Neural cell (in vitro differentiated cells): Measurements from ENCODE around the gene KYNU. TPM values are rescaled to one million over a fixed set of nuclear protein-coding genes. Genes with fewer than 3 reads are reported as not detected.

ENCODE experiments used
- H2AFZ ChIP-seq: fragments of 200-600, 300-800 bp; sonication (generic), shearing (Covaris generic); 2 replicates; pipeline ENCODE4 v1.6.0; 2014; ENCODE audit warnings: low read depth, mild to moderate bottlenecking, antibody characterized with exemption, low read length, moderate library complexity
- H3F3A ChIP-seq: fragments of 200-600 bp; shearing (Covaris generic); 2 replicates; pipeline ENCODE4 v1.6.1; 2016; ENCODE audit warnings: mild to moderate bottlenecking, moderate library complexity, mixed read lengths, antibody characterized with exemption, low read length; ENCODE audit not compliant: insufficient read depth, poor library complexity, severe bottlenecking
- H3K27ac ChIP-seq: fragments of 200-600, 300-800 bp; sonication (generic), shearing (Covaris generic); 2 replicates; pipeline ENCODE4 v1.5.1; 2014; ENCODE audit warnings: mild to moderate bottlenecking, low read length, moderate library complexity
- H3K27me3 ChIP-seq: fragments of 300-800, 200-600 bp; sonication (generic), shearing (Covaris generic); 2 replicates; pipeline ENCODE4 v1.6.0; 2014; ENCODE audit warnings: mild to moderate bottlenecking, low read depth, low read length, moderate library complexity; ENCODE audit not compliant: insufficient read depth
- H3K36me3 ChIP-seq: fragments of 300-800, 200-600 bp; sonication (generic), shearing (Covaris generic); 2 replicates; pipeline ENCODE4 v1.5.1; 2014; ENCODE audit warnings: mild to moderate bottlenecking, antibody characterized with exemption, low read length, moderate library complexity; ENCODE audit not compliant: insufficient read depth
- H3K4me2 ChIP-seq: fragments of 300-800, 200-600 bp; sonication (generic), shearing (Covaris generic); 2 replicates; pipeline ENCODE4 v1.6.0; 2014; ENCODE audit warnings: mild to moderate bottlenecking, low read length
- H3K4me3 ChIP-seq: fragments of 300-800, 200-600 bp; sonication (generic), shearing (Covaris generic); 2 replicates; pipeline ENCODE4 v1.5.1; 2014; ENCODE audit warnings: mild to moderate bottlenecking, low read length, moderate library complexity
- H3K79me2 ChIP-seq: fragments of 200-600 bp; shearing (Covaris generic); replicated peaks from 2 replicates; pipeline ENCODE4 v1.6.0; 2014; ENCODE audit warnings: mild to moderate bottlenecking, low read length, moderate library complexity; ENCODE audit not compliant: insufficient read depth
- H3K9ac ChIP-seq: fragments of 300-800, 200-600 bp; sonication (generic), shearing (Covaris generic); 2 replicates; pipeline ENCODE4 v1.6.1; 2016; ENCODE audit warnings: mild to moderate bottlenecking, low read length, mixed read lengths
- H3K9me2 ChIP-seq: fragments of 200-600 bp; shearing (Covaris generic); 2 replicates; pipeline ENCODE4 v1.6.1; 2016; ENCODE audit warnings: mild to moderate bottlenecking, low read length, mixed read lengths; ENCODE audit not compliant: insufficient read depth
- H3K9me3 ChIP-seq: fragments of 200-600, 300-800 bp; sonication (generic), shearing (Covaris generic); 2 replicates; pipeline ENCODE4 v1.6.1; 2016; ENCODE audit warnings: mild to moderate bottlenecking, mixed run types, low read length, moderate library complexity, mixed read lengths
- H4K20me1 ChIP-seq: fragments of 200-600 bp; shearing (Covaris generic); 2 replicates; pipeline ENCODE4 v1.6.1; 2016; ENCODE audit warnings: mild to moderate bottlenecking, mixed run types; ENCODE audit not compliant: insufficient read depth
- EP300 ChIP-seq: fragments of 450-650 bp; conservative IDR thresholded peaks from 2 replicates; pipeline ENCODE4 v1.6.1; 2014; ENCODE audit warnings: antibody characterized with exemption, mild to moderate bottlenecking, moderate library complexity; ENCODE audit not compliant: poor library complexity, severe bottlenecking
- EZH2 ChIP-seq: fragments of 200-600, 300-800 bp; shearing (Covaris generic), sonication (generic); IDR thresholded peaks from 2 replicates; pipeline ENCODE4 v1.6.1; 2014; ENCODE audit warnings: antibody characterized with exemption, low read length, borderline replicate concordance, mild to moderate bottlenecking; ENCODE audit not compliant: insufficient read depth, poor library complexity, severe bottlenecking
- MXI1 ChIP-seq: fragments of 450-650 bp; conservative IDR thresholded peaks from 2 replicates; pipeline ENCODE4 v1.6.1; 2014; ENCODE audit warnings: antibody characterized with exemption, mild to moderate bottlenecking; ENCODE audit not compliant: poor library complexity, severe bottlenecking
- POLR2AphosphoS5 ChIP-seq: IDR thresholded peaks from 2 replicates; pipeline ENCODE4 v1.6.1; 2012
- RAD21 ChIP-seq: fragments of 450-650 bp; conservative IDR thresholded peaks from 2 replicates; pipeline ENCODE4 v1.6.1; 2014; ENCODE audit warnings: antibody characterized with exemption, mild to moderate bottlenecking, moderate library complexity
- REST ChIP-seq: IDR thresholded peaks from 2 replicates; pipeline ENCODE4 v1.6.1; 2012; ENCODE audit warnings: borderline replicate concordance
- SMC3 ChIP-seq: fragments of 450-650 bp; conservative IDR thresholded peaks from 2 replicates; pipeline ENCODE4 v1.6.1; 2014; ENCODE audit warnings: antibody characterized with exemption, mild to moderate bottlenecking, moderate library complexity; ENCODE audit not compliant: poor library complexity
- TAF1 ChIP-seq: IDR thresholded peaks from 2 replicates; pipeline ENCODE4 v1.6.1; 2012; ENCODE audit warnings: low read depth
- polyA plus RNA-seq: library from polyadenylated mRNA; depleted of rRNA; stranded (reverse); fragments of >200 nt; gene quantifications from 2 replicates; pipeline ENCODE4 v1.2.3, GENCODE V29; 2014
- TF ChIP-seq, protein P1 (sequence below): fragments of 450-650 bp; IDR thresholded peaks from 2 replicates; pipeline ENCODE4 v1.5.1; 2014; ENCODE audit warnings: antibody characterized with exemption, mild to moderate bottlenecking, moderate library complexity; ENCODE audit not compliant: poor library complexity, severe bottlenecking

The KYNU gene
- polyA plus RNA-seq, 1 donor from 2014 or later: 0.25 TPM

DNA sequence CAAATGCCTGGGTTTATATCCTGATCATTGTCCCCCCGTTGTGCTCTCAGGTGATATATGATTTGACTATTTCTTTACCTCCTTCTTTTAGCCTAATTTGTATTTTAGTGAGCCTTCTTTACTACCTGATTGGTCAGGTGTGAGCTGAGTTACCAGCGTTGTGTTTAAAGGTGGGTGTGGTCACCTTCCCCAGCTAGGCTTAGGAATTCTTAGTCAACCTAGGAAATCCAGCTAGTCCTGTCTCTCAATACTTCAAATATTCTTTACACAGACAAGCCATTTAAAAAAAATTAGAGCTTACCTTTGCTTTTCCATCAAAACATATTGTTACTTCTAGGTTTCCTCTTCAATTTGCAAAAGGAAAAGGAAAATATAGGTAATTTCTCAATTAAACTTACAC, 30.2 kb downstream of the KYNU start:
- no peaks in the 10 kb centered on the region for H3K9me3 ChIP-seq
- no peaks in the 10 kb centered on the region for H3K27me3 ChIP-seq
- no peaks in the 10 kb centered on the region for H3K36me3 ChIP-seq
- H3F3A ChIP-seq: no peaks in the 10 kb centered on the region
- no peak overlapping the region for H3K27ac ChIP-seq
- no peaks in the 10 kb centered on the region for H3K9me2 ChIP-seq
- H2AFZ ChIP-seq: no peak overlapping the region
- H4K20me1 ChIP-seq: no peaks in the 10 kb centered on the region
- H3K9ac ChIP-seq: no peak overlapping the region
- H3K79me2 ChIP-seq: no peaks in the 10 kb centered on the region
- no peak overlapping the region for H3K4me3 ChIP-seq
- TF ChIP-seq EZH2 (no peak), EP300 (no peak), MXI1 (no peak), RAD21 (no peak), SMC3 (no peak), REST (no peak), TAF1 (no peak), POLR2AphosphoS5 (no peak)
- TF ChIP-seq, protein P1, sequence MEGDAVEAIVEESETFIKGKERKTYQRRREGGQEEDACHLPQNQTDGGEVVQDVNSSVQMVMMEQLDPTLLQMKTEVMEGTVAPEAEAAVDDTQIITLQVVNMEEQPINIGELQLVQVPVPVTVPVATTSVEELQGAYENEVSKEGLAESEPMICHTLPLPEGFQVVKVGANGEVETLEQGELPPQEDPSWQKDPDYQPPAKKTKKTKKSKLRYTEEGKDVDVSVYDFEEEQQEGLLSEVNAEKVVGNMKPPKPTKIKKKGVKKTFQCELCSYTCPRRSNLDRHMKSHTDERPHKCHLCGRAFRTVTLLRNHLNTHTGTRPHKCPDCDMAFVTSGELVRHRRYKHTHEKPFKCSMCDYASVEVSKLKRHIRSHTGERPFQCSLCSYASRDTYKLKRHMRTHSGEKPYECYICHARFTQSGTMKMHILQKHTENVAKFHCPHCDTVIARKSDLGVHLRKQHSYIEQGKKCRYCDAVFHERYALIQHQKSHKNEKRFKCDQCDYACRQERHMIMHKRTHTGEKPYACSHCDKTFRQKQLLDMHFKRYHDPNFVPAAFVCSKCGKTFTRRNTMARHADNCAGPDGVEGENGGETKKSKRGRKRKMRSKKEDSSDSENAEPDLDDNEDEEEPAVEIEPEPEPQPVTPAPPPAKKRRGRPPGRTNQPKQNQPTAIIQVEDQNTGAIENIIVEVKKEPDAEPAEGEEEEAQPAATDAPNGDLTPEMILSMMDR: no peak
- H3K4me2 ChIP-seq: no peak overlapping the region

DNA sequence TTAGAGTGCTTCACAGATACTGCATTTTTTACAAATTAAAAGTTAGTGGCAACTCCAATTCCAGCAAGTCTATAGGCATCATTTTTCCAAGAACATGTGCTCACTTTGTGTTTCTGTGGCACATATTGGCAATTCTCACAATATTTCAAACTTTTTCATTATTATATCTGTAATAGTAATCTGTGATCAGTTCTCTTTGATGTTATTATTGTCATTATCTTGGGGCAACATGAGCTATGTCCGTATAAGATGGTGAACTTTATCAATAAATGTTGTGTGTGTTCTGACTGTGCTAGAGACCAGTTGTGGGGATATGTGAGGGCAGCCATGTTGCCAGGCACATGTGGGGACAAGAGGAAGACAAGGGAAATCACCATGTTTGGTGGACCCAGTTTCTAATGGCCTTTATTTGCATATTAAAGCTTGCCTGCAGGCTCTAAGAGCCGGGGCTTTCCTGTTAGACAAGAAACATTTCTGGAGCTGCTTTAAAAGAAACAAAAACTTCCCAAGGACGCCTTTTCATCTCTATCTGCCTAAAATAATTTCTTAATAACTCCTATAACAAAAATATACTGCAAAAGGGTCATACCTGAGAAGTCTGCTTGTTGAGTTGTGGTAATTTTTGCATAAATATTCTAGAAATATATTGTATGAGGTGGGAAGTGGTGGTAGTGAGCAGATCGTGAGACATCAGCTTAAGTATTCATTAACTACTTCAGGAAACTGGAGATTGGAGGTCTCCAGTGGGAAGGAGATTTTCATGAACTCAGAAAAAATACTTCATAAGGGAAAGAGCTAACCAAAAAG, 37.2 kb downstream of the KYNU start:
- Histone ChIP-seq H3K36me3 (no peaks in the 10 kb centered on the region), H3K9ac (no peak overlapping the region), H3K27ac (no peak overlapping the region), H4K20me1 (no peaks in the 10 kb centered on the region), H3K4me3 (no peak overlapping the region), H3K9me2 (no peaks in the 10 kb centered on the region), H3F3A (no peaks in the 10 kb centered on the region), H2AFZ (no peak overlapping the region), H3K79me2 (no peaks in the 10 kb centered on the region), H3K9me3 (no peaks in the 10 kb centered on the region), H3K4me2 (no peak overlapping the region), H3K27me3 (no peaks in the 10 kb centered on the region)
- TF ChIP-seq EZH2: no peak
- no peak for TF ChIP-seq REST
- TF ChIP-seq EP300: no peak
- TF ChIP-seq POLR2AphosphoS5: no peak
- TF ChIP-seq MXI1: no peak
- no peak for TF ChIP-seq TAF1
- TF ChIP-seq, protein P1: no peak
- TF ChIP-seq SMC3: no peak
- no peak for TF ChIP-seq RAD21
